Hepatocyte (in vitro differentiated cells): ENCODE results near the gene MISP3.

Experiments
- EZH2 ChIP-seq: fragments of 200-600 bp; sonication (generic); IDR thresholded peaks from 2 replicates; pipeline ENCODE4 v1.6.1; 2016; ENCODE audit warnings: antibody characterized with exemption, mild to moderate bottlenecking, borderline replicate concordance
- EZH2phosphoT487 ChIP-seq: fragments of 200-600 bp; sonication (generic); IDR thresholded peaks from one replicate; pipeline ENCODE4 v1.6.1; 2018; ENCODE audit warnings: antibody characterized with exemption, mild to moderate bottlenecking, low read depth, moderate library complexity; ENCODE audit not compliant: unreplicated experiment, severe bottlenecking
- TF ChIP-seq, protein P1 (sequence below): fragments of 200-600 bp; sonication (generic); IDR thresholded peaks from 2 replicates; pipeline ENCODE4 v1.5.1; 2016; ENCODE audit warnings: antibody characterized with exemption, mild to moderate bottlenecking; ENCODE audit not compliant: poor library complexity

- TF ChIP-seq, protein P1, sequence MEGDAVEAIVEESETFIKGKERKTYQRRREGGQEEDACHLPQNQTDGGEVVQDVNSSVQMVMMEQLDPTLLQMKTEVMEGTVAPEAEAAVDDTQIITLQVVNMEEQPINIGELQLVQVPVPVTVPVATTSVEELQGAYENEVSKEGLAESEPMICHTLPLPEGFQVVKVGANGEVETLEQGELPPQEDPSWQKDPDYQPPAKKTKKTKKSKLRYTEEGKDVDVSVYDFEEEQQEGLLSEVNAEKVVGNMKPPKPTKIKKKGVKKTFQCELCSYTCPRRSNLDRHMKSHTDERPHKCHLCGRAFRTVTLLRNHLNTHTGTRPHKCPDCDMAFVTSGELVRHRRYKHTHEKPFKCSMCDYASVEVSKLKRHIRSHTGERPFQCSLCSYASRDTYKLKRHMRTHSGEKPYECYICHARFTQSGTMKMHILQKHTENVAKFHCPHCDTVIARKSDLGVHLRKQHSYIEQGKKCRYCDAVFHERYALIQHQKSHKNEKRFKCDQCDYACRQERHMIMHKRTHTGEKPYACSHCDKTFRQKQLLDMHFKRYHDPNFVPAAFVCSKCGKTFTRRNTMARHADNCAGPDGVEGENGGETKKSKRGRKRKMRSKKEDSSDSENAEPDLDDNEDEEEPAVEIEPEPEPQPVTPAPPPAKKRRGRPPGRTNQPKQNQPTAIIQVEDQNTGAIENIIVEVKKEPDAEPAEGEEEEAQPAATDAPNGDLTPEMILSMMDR = no peak
- TF ChIP-seq EZH2 (no peak), EZH2phosphoT487 (no peak)
These were observed 5.8 kb downstream of the MISP3 start for GRCh38 chr19:14078411-14078810.
